Measurements from ENCODE around the gene CDC16.

Gene CDC16

GRCh38 chr13:114311908-114312307, 77.2 kb downstream of the CDC16 start:
- no peak overlapping the region for H3K4me3 ChIP-seq (ENCODE audit: low read length)
- H3K4me1 ChIP-seq (ENCODE audit: control insufficient read depth, insufficient read depth, low read length): peaks cover 17% of the 10 kb centered on the region
- no peaks in the 10 kb centered on the region for H3K27me3 ChIP-seq (ENCODE audit: control insufficient read depth, insufficient read depth, low read length)
- H3K9ac ChIP-seq (ENCODE audit: low read length): no peak overlapping the region
- no peaks in the 10 kb centered on the region for H3K36me3 ChIP-seq (ENCODE audit: control insufficient read depth, insufficient read depth, low read length)
- no peaks in the 10 kb centered on the region for H3K9me3 ChIP-seq (ENCODE audit: control insufficient read depth, low read length)

DNA sequence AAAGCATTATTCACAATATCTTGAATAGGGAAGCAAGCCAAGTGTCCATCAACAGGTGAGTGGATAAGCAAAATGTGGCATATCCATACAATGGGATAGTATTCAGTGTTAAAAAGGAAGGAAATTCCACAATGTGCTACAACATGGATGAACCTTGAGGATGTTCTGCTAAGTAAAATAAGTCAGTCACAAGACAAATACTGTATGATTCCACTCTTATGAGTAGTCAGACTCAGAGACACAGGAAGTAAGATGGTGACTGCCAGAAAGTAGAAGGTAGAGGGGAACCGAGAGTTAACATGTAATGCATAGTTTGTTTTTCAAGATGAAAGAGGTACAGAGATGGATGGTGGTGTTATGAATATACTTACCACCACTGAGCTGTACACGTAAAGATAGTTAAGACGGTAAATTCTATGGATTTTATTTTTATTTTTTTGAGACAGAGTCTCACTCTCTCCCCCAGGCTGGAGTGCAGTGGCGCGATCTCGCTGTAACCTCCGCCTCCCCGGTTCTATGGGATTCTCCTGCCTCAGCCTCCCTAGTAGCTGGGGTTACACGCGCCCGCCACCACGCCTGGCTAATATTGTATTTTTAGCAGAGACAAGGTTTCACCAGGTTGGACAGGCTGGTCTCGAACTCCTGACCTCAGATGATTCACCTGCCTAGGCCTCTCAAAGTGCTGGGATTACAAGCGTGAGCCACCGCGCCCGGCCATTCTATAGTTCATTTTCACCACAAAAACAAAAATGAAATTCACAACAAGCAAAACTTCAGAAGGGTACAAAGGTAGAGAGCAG, 78.6 kb downstream of the CDC16 start:
- H3K4me1 ChIP-seq (ENCODE audit: control insufficient read depth, insufficient read depth, low read length): peaks cover 17% of the 10 kb centered on the region
- H3K27me3 ChIP-seq (ENCODE audit: control insufficient read depth, insufficient read depth, low read length): no peaks in the 10 kb centered on the region
- H3K9ac ChIP-seq (ENCODE audit: low read length): peak overlapping the region; percentile 83

DNA sequence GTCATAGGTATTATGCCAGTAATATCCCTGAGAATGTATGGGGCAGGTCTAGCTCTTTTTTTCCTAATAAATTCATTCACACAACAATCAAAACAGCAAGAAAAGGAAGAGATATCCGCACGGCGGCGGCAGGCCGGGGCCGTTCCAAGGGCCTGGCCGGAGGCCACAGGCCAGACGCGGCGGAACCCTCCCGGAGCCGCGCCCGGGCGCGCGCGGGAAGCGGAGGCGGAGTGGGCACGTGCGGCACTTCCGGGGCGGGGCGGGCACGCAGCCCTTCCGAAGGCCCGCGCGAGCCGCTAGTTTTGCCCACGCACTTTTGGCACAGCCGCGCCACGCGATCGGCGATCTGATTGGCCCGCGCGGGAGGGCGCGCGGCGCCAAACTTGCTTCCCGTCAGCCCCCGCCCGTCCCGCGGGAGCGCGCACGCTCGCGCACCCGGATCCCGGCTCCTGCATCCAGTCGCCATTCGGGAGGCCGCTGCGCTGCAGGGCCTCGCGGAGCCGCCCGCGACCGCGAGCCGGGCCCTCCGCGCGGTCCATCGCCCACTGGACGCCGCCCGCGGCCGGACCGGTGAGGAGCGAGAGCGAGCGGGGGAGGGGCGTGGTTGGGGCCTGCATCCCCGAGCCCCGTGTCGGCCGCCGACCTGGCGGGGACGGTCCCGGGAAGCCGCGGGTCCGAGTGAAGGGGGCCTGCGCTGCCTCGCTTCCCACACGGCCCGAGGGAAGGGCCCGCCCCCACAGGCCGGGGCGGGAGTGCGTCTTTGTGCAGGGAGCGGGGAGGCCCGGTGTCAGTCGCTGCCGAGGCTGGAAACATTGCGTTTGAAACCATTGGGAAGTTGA, 79.6 kb downstream of the CDC16 start, which contains the start of gene CHAMP1:
Gene CHAMP1, plus strand, starts transcription at position 430 of the 839 bp plus-strand sequence. CDS start 9,340 bp downstream, outside the sequence.
- H3K27me3 ChIP-seq (ENCODE audit: control insufficient read depth, insufficient read depth, low read length): no peaks in the 10 kb centered on the region
- H3K9me3 ChIP-seq (ENCODE audit: control insufficient read depth, low read length): no peaks in the 10 kb centered on the region
- H3K9ac ChIP-seq (ENCODE audit: low read length): peak within 1 kb of the TSS; percentile 83
- peaks cover 17% of the 10 kb centered on the region for H3K4me1 ChIP-seq (ENCODE audit: control insufficient read depth, insufficient read depth, low read length)
- H3K36me3 ChIP-seq (ENCODE audit: control insufficient read depth, insufficient read depth, low read length): no peaks in the 10 kb centered on the region
- H3K4me3 ChIP-seq (ENCODE audit: low read length): peak within 1 kb of the TSS; percentile 51

More for the DNA sequence above, 78.6 kb downstream of the CDC16 start:
- Histone ChIP-seq H3K36me3 (ENCODE audit: control insufficient read depth, insufficient read depth, low read length) (no peaks in the 10 kb centered on the region), H3K4me3 (ENCODE audit: low read length) (peak overlapping the region; percentile 51), H3K9me3 (ENCODE audit: control insufficient read depth, low read length) (no peaks in the 10 kb centered on the region)

GRCh38 chr13:114315074-114315785, 80.5 kb downstream of the CDC16 start:
- peak overlapping the region; percentile 83 for H3K9ac ChIP-seq (ENCODE audit: low read length)
- H3K4me1 ChIP-seq (ENCODE audit: control insufficient read depth, insufficient read depth, low read length): peaks cover 17% of the 10 kb centered on the region

DNA sequence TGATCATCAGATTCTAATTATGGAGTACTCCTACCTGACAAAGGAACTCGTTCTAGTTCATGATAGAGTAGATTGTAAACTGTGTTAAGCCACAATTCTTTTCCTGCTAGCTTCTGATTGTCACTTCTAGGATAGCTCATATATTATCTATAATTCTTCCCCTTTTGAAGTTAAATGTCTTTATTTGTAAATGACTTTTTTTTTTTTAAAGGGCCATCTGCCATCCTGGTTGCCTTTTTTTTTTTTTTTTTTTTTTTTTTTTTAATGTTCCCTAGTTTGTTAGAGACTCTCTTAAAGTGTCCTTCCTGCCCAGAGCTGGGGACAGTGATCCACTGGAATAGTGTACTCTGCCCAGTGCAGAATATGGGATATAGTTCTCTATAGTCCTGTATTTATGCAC, 83.9 kb downstream of the CDC16 start:
- H3K9me3 ChIP-seq (ENCODE audit: control insufficient read depth, low read length): no peaks in the 10 kb centered on the region
- no peak overlapping the region for H3K4me3 ChIP-seq (ENCODE audit: low read length)
- H3K27me3 ChIP-seq (ENCODE audit: control insufficient read depth, insufficient read depth, low read length): no peaks in the 10 kb centered on the region
- H3K4me1 ChIP-seq (ENCODE audit: control insufficient read depth, insufficient read depth, low read length): peaks cover 9% of the 10 kb centered on the region
- no peak overlapping the region for H3K9ac ChIP-seq (ENCODE audit: low read length)
- H3K36me3 ChIP-seq (ENCODE audit: control insufficient read depth, insufficient read depth, low read length): no peaks in the 10 kb centered on the region

More at GRCh38 chr13:114315074-114315785, 80.5 kb downstream of the CDC16 start:
- no peaks in the 10 kb centered on the region for H3K27me3 ChIP-seq (ENCODE audit: control insufficient read depth, insufficient read depth, low read length)
- H3K9me3 ChIP-seq (ENCODE audit: control insufficient read depth, low read length): no peaks in the 10 kb centered on the region
- H3K36me3 ChIP-seq (ENCODE audit: control insufficient read depth, insufficient read depth, low read length): no peaks in the 10 kb centered on the region
- H3K4me3 ChIP-seq (ENCODE audit: low read length): peak overlapping the region; percentile 51

- H3K9ac ChIP-seq (ENCODE audit: low read length): no peak overlapping the region
- H3K9me3 ChIP-seq (ENCODE audit: control insufficient read depth, low read length): no peaks in the 10 kb centered on the region
- H3K36me3 ChIP-seq (ENCODE audit: control insufficient read depth, insufficient read depth, low read length): peaks cover 7% of the 10 kb centered on the region
- no peak overlapping the region for H3K4me3 ChIP-seq (ENCODE audit: low read length)
- peaks cover 7% of the 10 kb centered on the region for H3K4me1 ChIP-seq (ENCODE audit: control insufficient read depth, insufficient read depth, low read length)
- no peaks in the 10 kb centered on the region for H3K27me3 ChIP-seq (ENCODE audit: control insufficient read depth, insufficient read depth, low read length)
These were observed 84.8 kb downstream of the CDC16 start for GRCh38 chr13:114319441-114319913.

GRCh38 chr13:114320065-114320464, 85.4 kb downstream of the CDC16 start:
- Histone ChIP-seq H3K9me3 (ENCODE audit: control insufficient read depth, low read length) (no peaks in the 10 kb centered on the region), H3K27me3 (ENCODE audit: control insufficient read depth, insufficient read depth, low read length) (no peaks in the 10 kb centered on the region), H3K4me3 (ENCODE audit: low read length) (no peak overlapping the region), H3K9ac (ENCODE audit: low read length) (no peak overlapping the region), H3K36me3 (ENCODE audit: control insufficient read depth, insufficient read depth, low read length) (peaks cover 7% of the 10 kb centered on the region), H3K4me1 (ENCODE audit: control insufficient read depth, insufficient read depth, low read length) (peaks cover 5% of the 10 kb centered on the region)

- peaks cover 7% of the 10 kb centered on the region for H3K36me3 ChIP-seq (ENCODE audit: control insufficient read depth, insufficient read depth, low read length)
- H3K4me1 ChIP-seq (ENCODE audit: control insufficient read depth, insufficient read depth, low read length): peaks cover 3% of the 10 kb centered on the region
- no peaks in the 10 kb centered on the region for H3K27me3 ChIP-seq (ENCODE audit: control insufficient read depth, insufficient read depth, low read length)
- no peak overlapping the region for H3K9ac ChIP-seq (ENCODE audit: low read length)
- H3K4me3 ChIP-seq (ENCODE audit: low read length): no peak overlapping the region
- H3K9me3 ChIP-seq (ENCODE audit: control insufficient read depth, low read length): no peaks in the 10 kb centered on the region
These were observed 86.6 kb downstream of the CDC16 start for GRCh38 chr13:114321256-114321655.
